NCI-H1436 treated with DMSO at 0.1 percent for 48 hours (cell line): Measurements from ENCODE around the gene DRC3.
"Not testable (repeated sequence)": the region's sequence is repeated elsewhere in the genome, so short reads cannot be mapped to it uniquely, and the experiment has no call there.

Experiments used
- DNase-seq: peaks from one replicate; lab custom pipeline; 2025; lab: John Stamatoyannopoulos, UW

Gene DRC3

GRCh38 chr17:17994271-17995069, 21.8 kb downstream of the DRC3 start:
- no peak for DNase-seq

DNA sequence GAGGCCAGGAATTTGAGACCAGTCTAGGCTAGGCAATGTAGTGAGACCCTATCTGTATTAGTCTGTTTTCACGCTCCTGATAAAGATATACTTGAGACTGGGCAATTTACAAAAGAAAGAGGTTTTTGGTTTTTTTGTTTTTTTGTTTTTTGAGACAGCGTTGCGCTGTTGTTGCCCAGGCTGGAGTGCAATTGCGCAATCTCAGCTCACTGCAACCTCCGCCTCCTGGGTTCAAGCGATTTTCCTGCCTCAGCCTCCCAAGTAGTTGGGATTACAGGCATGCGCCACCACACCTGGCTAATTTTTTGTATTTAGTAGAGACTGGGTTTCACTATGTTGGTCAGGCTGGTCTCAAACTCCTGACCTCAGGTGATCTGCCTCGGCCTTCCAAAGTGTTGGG, 23.2 kb downstream of the DRC3 start:
- not testable (repeated sequence) for DNase-seq

GRCh38 chr17:17998934-17999333, 26.3 kb downstream of the DRC3 start:
- DNase-seq: no peak

DNA sequence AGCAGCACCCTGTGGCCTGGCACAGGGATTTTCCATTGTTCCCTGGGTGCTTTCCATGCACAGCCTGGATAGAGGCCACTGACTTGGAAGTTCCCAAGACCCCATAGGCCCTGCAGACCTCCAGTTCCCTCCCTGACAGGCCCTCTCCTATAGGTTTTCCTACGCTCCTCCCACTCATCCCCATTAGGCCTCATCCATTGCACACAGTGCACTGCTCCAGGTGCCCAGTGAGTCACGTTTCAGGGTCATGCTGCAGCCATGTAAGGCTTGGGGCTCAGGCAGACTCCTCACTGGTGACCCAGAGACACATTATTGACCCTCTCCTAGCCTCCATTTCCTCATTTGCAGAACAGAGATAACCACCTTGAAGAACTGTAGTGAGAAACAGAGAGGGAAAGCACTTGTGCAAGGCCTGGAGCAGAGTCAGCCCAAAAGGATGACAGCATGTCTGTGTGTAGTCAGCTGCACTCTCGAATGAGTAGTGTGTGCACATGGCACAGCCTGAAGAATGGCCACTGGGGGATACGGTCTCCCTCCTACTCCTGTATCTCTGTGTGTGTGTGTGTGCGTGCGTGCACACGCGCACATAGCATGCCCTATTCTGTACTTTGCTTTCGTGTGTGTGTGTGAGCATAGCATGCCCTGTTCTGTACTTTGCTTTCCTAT, 26.8 kb downstream of the DRC3 start:
- DNase-seq: no peak

- no peak for DNase-seq
These were observed 27.4 kb downstream of the DRC3 start for GRCh38 chr17:18000030-18000408.

GRCh38 chr17:18002171-18002570, 29.5 kb downstream of the DRC3 start:
- DNase-seq: no peak

DNA sequence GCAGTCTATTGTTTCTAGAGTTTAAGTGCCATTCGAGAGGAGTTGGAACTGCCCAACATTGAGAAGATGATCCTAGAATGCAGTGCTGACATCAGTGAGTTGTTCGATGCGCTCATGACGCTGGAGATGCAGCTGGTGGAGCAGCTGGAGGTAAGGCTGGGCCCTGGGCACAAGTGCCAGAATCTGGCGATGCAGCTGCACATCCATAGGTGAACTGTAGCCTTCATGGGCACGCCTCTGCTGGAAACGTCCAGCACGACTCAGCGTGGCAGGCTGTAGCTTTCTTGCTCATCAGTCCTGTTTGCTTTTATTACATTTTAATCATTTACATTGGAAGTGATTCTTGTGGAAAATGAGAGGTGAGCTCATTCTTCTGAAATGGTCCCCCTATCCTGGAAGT, 31.7 kb downstream of the DRC3 start:
- DNase-seq: no peak

GRCh38 chr17:18004884-18005305, 32.2 kb downstream of the DRC3 start:
- DNase-seq: no peak

DNA sequence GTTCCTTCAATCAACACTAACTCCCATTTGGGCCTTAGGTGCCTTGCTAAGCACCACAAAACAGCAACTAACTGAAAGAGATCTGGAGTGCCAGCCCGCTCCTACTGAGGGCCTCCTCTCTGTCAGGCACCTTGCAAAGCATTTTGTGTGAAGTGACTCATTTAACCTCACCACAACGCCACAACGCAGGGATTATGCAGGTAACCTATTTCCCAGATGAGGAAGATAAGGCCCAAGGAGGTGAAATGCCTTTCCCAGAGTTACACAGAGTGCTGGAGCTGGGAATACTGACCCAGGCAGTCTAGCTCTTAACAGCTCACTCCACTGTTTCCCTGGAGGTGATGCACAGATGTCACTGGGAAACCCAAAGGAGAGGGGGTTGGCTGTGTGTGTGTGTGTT, 32.8 kb downstream of the DRC3 start:
- DNase-seq: no peak

- DNase-seq: no peak
These were observed 34.0 kb downstream of the DRC3 start for GRCh38 chr17:18006495-18007239.

GRCh38 chr17:18008496-18009268, 36.0 kb downstream of the DRC3 start:
- DNase-seq: no peak

DNA sequence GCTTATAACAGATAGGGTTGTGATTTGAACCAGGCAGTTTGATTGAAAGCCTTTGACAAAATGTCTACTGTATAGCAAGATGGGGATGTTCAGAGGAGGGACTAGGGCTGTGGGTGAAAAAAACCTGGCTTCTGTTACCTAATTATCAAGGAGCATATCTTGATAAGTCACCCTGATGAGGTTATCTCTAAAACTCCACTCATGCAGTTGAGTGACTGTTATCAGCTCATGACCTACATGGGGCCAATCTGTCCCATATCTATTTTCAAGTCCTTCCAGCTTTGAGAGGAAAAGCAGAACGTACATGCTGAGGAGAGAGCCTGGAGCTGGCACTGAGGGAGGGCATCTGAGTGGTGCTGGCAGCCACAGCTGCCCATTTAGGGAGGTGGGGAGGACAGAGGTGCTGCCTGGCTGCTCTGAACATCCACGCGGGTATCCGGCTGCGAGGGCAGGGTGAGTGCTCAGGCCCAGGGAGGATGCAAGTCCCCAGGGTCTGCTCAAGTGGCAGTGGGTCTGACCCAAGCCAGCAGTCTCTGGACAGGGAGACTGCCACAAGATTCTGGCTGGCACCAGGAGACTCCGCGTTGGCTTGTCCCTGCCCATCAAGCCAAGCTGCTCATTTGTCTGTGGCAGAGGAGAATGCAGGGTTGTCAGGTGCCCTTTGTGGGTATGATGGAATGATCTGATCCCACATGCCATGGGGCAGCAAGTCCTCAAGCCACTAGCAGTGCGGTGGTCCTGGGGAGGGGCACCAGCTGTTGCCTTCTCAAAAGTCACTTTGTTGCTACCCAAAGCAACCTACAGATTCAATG, 37.2 kb downstream of the DRC3 start:
- no peak for DNase-seq

GRCh38 chr17:18011286-18011685, 38.6 kb downstream of the DRC3 start:
- DNase-seq: no peak

DNA sequence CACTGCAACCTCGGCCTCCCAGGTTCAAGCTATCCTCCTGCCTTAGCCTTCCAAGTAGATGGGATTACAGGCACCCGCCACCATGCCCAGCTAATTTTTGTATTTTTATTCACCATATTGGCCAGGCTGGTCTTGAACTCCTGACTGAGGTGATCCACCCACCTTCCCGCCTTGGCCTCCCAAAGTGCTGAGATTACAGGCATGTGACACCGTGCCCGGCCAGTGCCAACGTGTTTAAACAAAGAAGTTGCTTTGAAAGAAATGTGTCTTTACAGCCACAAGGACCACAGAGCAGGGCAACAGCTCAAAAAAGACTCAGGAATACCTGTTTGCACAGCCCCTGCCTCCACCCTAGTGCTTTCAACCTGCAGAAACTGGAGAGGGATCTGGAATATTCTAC, 41.3 kb downstream of the DRC3 start:
- no peak for DNase-seq

DNA sequence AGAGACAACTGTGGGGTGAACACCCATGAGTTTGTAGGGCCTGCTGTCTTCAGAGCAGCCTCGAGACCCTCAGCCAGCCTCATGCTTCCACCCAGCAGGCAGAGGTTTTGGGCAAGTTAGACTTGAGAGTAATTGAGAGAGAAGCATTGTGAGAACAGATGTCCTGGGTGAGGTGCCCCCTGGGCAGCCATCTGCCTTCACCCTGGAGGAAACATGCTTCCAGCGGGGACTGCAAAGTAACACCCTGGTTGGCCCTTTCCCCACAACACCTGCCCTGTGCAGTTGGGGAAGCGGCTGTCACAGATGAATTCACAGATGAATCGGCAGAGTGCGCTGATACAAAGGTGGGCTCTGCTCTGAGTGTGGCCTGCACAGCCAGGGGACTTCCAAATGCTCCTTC, 42.9 kb downstream of the DRC3 start:
- no peak for DNase-seq

DNA sequence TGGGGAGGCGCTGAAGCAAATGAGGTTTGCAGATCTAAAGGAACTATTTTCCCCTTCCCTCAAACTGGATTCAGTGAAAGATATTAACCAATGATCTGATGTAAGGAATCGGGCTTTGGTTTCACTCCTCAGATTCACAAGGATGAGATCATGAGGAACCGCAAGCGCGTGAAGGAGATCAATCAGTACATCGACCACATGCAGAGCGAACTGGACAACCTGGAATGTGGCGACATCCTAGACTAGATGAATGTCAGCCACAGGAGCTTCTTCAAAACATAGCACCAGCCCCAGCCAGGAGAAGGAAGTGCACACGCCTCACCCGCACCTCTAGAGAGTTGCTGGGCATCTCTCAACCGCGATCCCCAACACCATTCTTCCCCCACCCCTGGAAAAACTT, 43.8 kb downstream of the DRC3 start:
- DNase-seq: no peak

- no peak for DNase-seq
These were observed 45.3 kb downstream of the DRC3 start for GRCh38 chr17:18017958-18018357.

DNA sequence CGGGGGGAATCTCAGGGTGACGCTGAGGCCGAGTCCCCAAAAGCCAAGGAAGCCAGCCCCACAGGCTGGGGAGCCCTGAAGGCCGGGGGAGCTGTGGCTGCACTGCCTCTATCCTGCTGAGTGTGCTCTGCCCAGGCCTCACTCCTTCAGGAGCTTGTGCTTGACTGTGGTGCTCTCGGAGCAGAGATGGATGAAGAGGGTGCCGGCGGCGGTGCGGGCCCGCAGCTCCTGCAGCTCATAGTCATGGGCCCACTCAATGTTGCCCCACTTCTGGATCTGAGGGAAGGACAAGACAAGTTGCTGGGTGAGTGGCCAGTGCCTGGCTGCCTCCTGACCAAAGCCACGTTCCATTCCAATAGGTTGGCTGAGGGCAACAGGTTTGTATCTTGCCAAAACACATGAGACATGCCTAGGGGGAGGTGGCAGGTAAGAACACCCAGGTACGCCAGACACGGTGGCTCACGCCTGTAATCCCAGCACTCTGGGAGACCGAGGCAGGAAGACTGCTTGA, 45.8 kb downstream of the DRC3 start:
- DNase-seq: no peak

DNA sequence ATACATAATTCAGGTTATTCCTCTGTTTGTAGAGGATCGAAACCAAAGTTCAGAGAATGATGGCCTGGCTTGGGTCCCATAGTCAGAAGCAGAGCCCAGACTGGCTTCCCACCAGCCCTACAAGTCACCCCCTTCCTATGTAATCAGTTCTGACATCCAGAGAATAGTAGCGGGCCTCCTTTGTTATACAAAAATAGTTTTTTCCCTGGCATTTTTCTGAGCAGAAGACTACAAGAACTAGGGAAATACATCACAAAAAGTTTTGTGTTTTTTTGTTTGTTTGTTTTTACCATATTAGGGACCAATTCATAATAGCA, 47.1 kb downstream of the DRC3 start:
- no peak for DNase-seq

- no peak for DNase-seq
These were observed 48.3 kb downstream of the DRC3 start for GRCh38 chr17:18020971-18021370.

GRCh38 chr17:18021372-18021771, 48.7 kb downstream of the DRC3 start:
- DNase-seq: no peak
